SK-N-SH treated with all-trans-retinoic acid at 6 μM for 48 hours (cell line): ENCODE measurements around the gene TRIM24.

Experiments used
- ARNTL ChIP-seq: fragments of 450-650 bp; formaldehyde crosslinking; IDR thresholded peaks from 2 replicates; pipeline ENCODE4 v1.5.0; 2020; ENCODE audit warnings: low read depth, mild to moderate bottlenecking, moderate library complexity, borderline replicate concordance
- CSDC2 ChIP-seq: fragments of 250-450 bp; sonication (Bioruptor Pico); IDR thresholded peaks from 2 replicates; pipeline ENCODE4 v1.5.0; 2020; ENCODE audit warnings: mild to moderate bottlenecking, moderate library complexity
- ESRRG ChIP-seq: fragments of 250-450 bp; sonication (Bioruptor Pico); IDR thresholded peaks from 2 replicates; pipeline ENCODE4 v1.6.1; 2021; ENCODE audit warnings: mild to moderate bottlenecking
- OSR1 ChIP-seq: fragments of 250-450 bp; sonication (Bioruptor Pico); IDR thresholded peaks from 2 replicates; pipeline ENCODE4 v1.8.0; 2022; ENCODE audit warnings: moderate library complexity, mild to moderate bottlenecking, inconsistent platforms
- PPARA ChIP-seq: fragments of 250-450 bp; sonication (Bioruptor Pico); IDR thresholded peaks from 2 replicates; pipeline ENCODE4 v1.5.0; 2020; ENCODE audit warnings: mild to moderate bottlenecking, borderline replicate concordance
- SNAI2 ChIP-seq: fragments of 250-450 bp; sonication (Bioruptor Pico); IDR thresholded peaks from 2 replicates; pipeline ENCODE4 v1.5.0; 2020; ENCODE audit warnings: mild to moderate bottlenecking, moderate library complexity
- ZFP30 ChIP-seq: fragments of 450-650 bp; formaldehyde crosslinking; IDR thresholded peaks from 2 replicates; pipeline ENCODE4 v1.5.0; 2022; ENCODE audit warnings: mild to moderate bottlenecking, moderate library complexity

DNA sequence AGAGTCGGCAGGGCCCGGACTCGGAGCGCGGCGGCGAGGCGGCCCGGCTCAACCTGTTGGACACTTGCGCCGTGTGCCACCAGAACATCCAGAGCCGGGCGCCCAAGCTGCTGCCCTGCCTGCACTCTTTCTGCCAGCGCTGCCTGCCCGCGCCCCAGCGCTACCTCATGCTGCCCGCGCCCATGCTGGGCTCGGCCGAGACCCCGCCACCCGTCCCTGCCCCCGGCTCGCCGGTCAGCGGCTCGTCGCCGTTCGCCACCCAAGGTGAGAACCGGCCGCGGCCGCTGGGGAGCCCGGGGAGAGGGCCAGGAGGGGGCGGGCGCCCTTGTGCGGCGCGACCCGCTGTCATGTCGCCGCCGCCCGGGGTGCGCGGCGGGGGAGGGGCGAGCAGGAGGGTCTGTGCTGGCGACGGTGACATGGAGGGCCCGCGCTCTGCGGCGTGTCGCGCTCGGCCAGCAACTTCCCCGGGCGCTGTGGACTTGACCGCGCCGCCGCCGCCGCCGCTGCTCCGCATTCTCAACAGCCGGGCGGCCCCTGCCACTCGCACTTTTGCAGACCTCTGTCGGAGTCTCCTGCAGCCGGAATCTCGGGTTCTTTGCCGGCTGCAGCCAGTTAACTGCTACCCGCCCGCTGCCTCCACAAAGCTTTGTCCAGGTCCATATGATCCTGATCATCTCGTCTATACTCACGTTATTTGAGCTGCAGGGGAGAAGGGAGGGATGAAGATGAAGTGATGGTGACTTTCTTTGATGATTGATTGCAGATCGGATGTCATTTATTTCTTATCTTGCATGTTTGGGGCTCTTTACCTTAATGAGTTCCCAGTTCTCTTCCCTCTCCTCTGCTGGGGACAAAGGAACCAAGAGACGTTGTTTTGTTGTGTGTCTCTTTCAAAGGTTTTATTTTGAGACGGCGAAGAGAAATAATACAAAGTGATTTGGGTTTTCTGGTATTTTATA lies 869 bp downstream of the TRIM24 start:
- TF ChIP-seq CSDC2 (CRISPR knock-in tag) (no peak), PPARA (CRISPR knock-in tag) (no peak), OSR1 (CRISPR knock-in tag) (no peak), SNAI2 (CRISPR knock-in tag) (no peak), ZFP30 (no peak), ESRRG (CRISPR knock-in tag) (no peak), ARNTL (CRISPR knock-in tag) (no peak)
